ENCODE results near the gene PIK3CB.

- TF ChIP-seq, protein P1, sequence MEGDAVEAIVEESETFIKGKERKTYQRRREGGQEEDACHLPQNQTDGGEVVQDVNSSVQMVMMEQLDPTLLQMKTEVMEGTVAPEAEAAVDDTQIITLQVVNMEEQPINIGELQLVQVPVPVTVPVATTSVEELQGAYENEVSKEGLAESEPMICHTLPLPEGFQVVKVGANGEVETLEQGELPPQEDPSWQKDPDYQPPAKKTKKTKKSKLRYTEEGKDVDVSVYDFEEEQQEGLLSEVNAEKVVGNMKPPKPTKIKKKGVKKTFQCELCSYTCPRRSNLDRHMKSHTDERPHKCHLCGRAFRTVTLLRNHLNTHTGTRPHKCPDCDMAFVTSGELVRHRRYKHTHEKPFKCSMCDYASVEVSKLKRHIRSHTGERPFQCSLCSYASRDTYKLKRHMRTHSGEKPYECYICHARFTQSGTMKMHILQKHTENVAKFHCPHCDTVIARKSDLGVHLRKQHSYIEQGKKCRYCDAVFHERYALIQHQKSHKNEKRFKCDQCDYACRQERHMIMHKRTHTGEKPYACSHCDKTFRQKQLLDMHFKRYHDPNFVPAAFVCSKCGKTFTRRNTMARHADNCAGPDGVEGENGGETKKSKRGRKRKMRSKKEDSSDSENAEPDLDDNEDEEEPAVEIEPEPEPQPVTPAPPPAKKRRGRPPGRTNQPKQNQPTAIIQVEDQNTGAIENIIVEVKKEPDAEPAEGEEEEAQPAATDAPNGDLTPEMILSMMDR (IDR thresholded peaks at IDR 0.05; ENCODE audit: insufficient read depth, low read length, poor library complexity, severe bottlenecking): no peak
- TF ChIP-seq EZH2phosphoT487 (conservative IDR thresholded peaks at IDR 0.05; ENCODE audit: low read length): no peak
These were observed 147.9 kb downstream of the PIK3CB start for GRCh38 chr3:138686771-138687221.
